Liver (tissue), 9 donors: ENCODE data around the gene PTRH2. TPM values are rescaled to one million over a fixed set of nuclear protein-coding genes. Genes with fewer than 3 reads are reported as not detected.

Experiments
- DNase-seq: peaks from one replicate; pipeline ENCODE4 v3.0.0-alpha.2; 2017; ENCODE audit warnings: low spot score
- H3K27ac ChIP-seq, 2 donors: one replicate each; pipeline ENCODE4 v1.7.0; 2013; ENCODE audit warnings: inconsistent platforms in 2 of 2, low read length in 2 of 2, control low read depth in 1 of 2, low read depth in 1 of 2, mild to moderate bottlenecking in 1 of 2
- H3K27me3 ChIP-seq, 4 donors: one replicate each; pipeline versions ENCODE4 v1.6.1 to v1.7.0; 2013; ENCODE audit warnings: low read length in 3 of 4, inconsistent platforms in 1 of 4, mild to moderate bottlenecking in 1 of 4, moderate library complexity in 1 of 4; ENCODE audit not compliant: control insufficient read depth in 4 of 4, insufficient read depth in 4 of 4
- H3K36me3 ChIP-seq, 4 donors: one replicate each; pipeline versions ENCODE4 v1.6.1 to v1.7.0; 2013; ENCODE audit warnings: low read length in 3 of 4, mild to moderate bottlenecking in 3 of 4, low read depth in 1 of 4, moderate library complexity in 1 of 4; ENCODE audit not compliant: control insufficient read depth in 4 of 4, insufficient read depth in 3 of 4
- H3K4me1 ChIP-seq, 4 donors: one replicate each; pipeline versions ENCODE4 v1.6.1 to v1.7.0; 2013; ENCODE audit warnings: low read length in 3 of 4, mild to moderate bottlenecking in 3 of 4, moderate library complexity in 1 of 4; ENCODE audit not compliant: control insufficient read depth in 4 of 4, insufficient read depth in 4 of 4
- H3K4me3 ChIP-seq, 3 donors: one replicate each; pipeline versions ENCODE4 v1.6.1 to v1.7.0; 2013; ENCODE audit warnings: low read length in 3 of 3, control low read depth in 1 of 3, low read depth in 1 of 3, mild to moderate bottlenecking in 1 of 3
- H3K9ac ChIP-seq, 2 donors: one replicate each; pipeline ENCODE4 v1.7.0; 2013; ENCODE audit warnings: low read length in 2 of 2, mild to moderate bottlenecking in 2 of 2, moderate library complexity in 2 of 2, control low read depth in 1 of 2, low read depth in 1 of 2
- H3K9me3 ChIP-seq, 4 donors: one replicate each; pipeline versions ENCODE4 v1.6.1 to v1.7.0; 2013; ENCODE audit warnings: low read length in 3 of 4; ENCODE audit not compliant: control insufficient read depth in 4 of 4
- EGR1 ChIP-seq, 2 donors: IDR thresholded peaks; 2 replicates each; pipeline ENCODE4 v1.6.1; 2016 to 2018; ENCODE audit warnings: antibody characterized with exemption in 2 of 2, low read depth in 2 of 2
- FOXA1 ChIP-seq: IDR thresholded peaks from 2 replicates; pipeline ENCODE4 v1.6.1; 2016; ENCODE audit warnings: antibody characterized with exemption
- FOXA2 ChIP-seq: IDR thresholded peaks from 2 replicates; pipeline ENCODE4 v1.6.1; 2016; ENCODE audit warnings: antibody characterized with exemption
- GABPA ChIP-seq, 2 donors: IDR thresholded peaks in 1 of 2; conservative IDR thresholded peaks in 1 of 2; 2 replicates each; pipeline ENCODE4 v1.6.1; 2016; ENCODE audit warnings: antibody characterized with exemption in 2 of 2, mild to moderate bottlenecking in 1 of 2, moderate library complexity in 1 of 2
- HNF4A ChIP-seq, 2 donors: conservative IDR thresholded peaks; 2 replicates each; pipeline ENCODE4 v1.6.1; 2016; ENCODE audit warnings: antibody characterized with exemption in 2 of 2, mild to moderate bottlenecking in 2 of 2
- HNF4G ChIP-seq: IDR thresholded peaks from 2 replicates; pipeline ENCODE4 v1.6.1; 2016; ENCODE audit warnings: antibody characterized with exemption
- JUND ChIP-seq, 2 donors: IDR thresholded peaks; 2 replicates each; pipeline ENCODE4 v1.6.1; 2016; ENCODE audit warnings: antibody characterized with exemption in 2 of 2
- NR2F2 ChIP-seq: IDR thresholded peaks from 2 replicates; pipeline ENCODE4 v1.6.1; 2016; ENCODE audit warnings: antibody characterized with exemption
- RAD21 ChIP-seq, 2 donors: IDR thresholded peaks; 2 replicates each; pipeline ENCODE4 v1.6.1; 2016; ENCODE audit warnings: antibody characterized with exemption in 2 of 2, mild to moderate bottlenecking in 2 of 2
- RXRA ChIP-seq, 2 donors: IDR thresholded peaks; 2 replicates each; pipeline ENCODE4 v1.6.1; 2017 to 2018; ENCODE audit warnings: antibody characterized with exemption in 2 of 2, mild to moderate bottlenecking in 1 of 2
- SP1 ChIP-seq: IDR thresholded peaks from 2 replicates; pipeline ENCODE4 v1.6.1; 2018; ENCODE audit warnings: antibody characterized with exemption, mild to moderate bottlenecking
- TAF1 ChIP-seq: conservative IDR thresholded peaks from 2 replicates; pipeline ENCODE4 v1.6.1; 2016; ENCODE audit warnings: antibody characterized with exemption, mild to moderate bottlenecking
- YY1 ChIP-seq: IDR thresholded peaks from 2 replicates; pipeline ENCODE4 v1.6.1; 2016; ENCODE audit warnings: antibody characterized with exemption, mild to moderate bottlenecking
- WGBS: extraction: QIAGEN DNeasy Blood & Tissue Kit; methylation state at CpG from one replicate; pipeline ENCODE4 v1.1.7; 2013; 5-methylcytosine and 5-hydroxymethylcytosine counted together
- polyA plus RNA-seq, 2 donors: library from polyadenylated mRNA; stranded (reverse) in 1 of 2; unstranded in 1 of 2; fragments of 200-250 nt in 1 of 2; fragments of >200 nt in 1 of 2; fragmentation: Nextera tagmentation in 1 of 2; extraction: Ambion mirVana in 1 of 2; gene quantifications; one replicate each; pipeline versions ENCODE4 v1.2.1 to v1.2.3, GENCODE V29; 2013 to 2015
- total RNA-seq, 2 donors: library from RNA; depleted of rRNA; stranded (reverse); fragments of >200 nt; gene quantifications; one replicate each; pipeline ENCODE4 v1.2.3, GENCODE V29; 2014
- TF ChIP-seq, protein P1 (sequence below): IDR thresholded peaks from 2 replicates; pipeline ENCODE4 v1.6.1; 2016; ENCODE audit warnings: antibody characterized with exemption, mild to moderate bottlenecking
- TF ChIP-seq, protein P2 (sequence below): IDR thresholded peaks from 2 replicates; pipeline ENCODE4 v1.6.1; 2016; ENCODE audit warnings: antibody characterized with exemption
- TF ChIP-seq, protein P3 (sequence below): fragments of 150-350 bp; IDR thresholded peaks from 2 replicates; pipeline ENCODE4 v1.5.1; 2017; ENCODE audit warnings: improper control_type of control experiment, low read depth, low read length; ENCODE audit not compliant: missing input control
- TF ChIP-seq, protein P4 (sequence below): IDR thresholded peaks from 2 replicates; pipeline ENCODE4 v1.6.1; 2016; ENCODE audit warnings: antibody characterized with exemption
- TF ChIP-seq, protein P5 (sequence below): IDR thresholded peaks from 2 replicates; pipeline ENCODE4 v1.6.1; 2016; ENCODE audit warnings: antibody characterized with exemption
- donor health status: healthy.
- donor health status: healthy.
- donor health status: healthy.
- donor health status: healthy.
- donor health status: healthy.

The PTRH2 gene
- total and polyA plus RNA-seq, 4 donors, result 9.7 to 39.1 (median 23.1) TPM

DNA sequence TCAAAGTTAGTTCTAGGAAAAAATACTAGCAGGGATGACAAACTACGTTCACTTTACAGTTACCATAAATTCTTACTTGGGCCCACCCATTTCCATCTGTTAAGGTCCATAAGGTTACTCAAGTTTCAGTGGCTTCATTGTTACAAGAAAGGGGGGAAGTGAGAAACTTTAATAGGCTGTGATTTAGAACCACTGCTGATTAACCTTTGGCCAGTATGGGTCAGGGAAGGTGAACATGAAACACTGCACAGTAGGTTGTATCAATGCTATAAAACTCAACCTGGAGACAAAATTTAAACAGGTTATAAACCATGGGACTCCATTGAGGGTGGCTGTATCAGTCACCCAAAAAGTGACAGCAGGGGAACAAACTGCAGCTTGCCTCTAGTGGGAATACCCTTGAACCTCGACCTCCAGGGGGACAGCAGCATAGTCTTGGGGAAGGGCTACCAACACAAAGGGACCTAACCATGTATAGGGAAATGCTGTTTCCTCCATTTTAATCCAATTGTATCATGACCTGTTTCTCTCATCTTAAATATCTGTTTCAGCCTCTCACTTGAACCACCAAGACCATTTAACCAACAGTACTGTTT, 10.4 kb downstream of the PTRH2 start:
- 80% methylated on average over 2 of the region's 2 CpGs for WGBS
- peaks cover 0 to 7% (median 1%) of the 10 kb centered on the region in 4 donors for H3K4me1 ChIP-seq

More for the DNA sequence above, 10.4 kb downstream of the PTRH2 start:
- no peak for DNase-seq
- Histone ChIP-seq H3K27ac (no peak overlapping the region), H3K27me3 (no peaks in the 10 kb centered on the region), H3K4me3 (no peak overlapping the region), H3K9ac (no peak overlapping the region), H3K36me3 (peaks cover 15 to 65% (median 49%) of the 10 kb centered on the region in 4 donors), H3K9me3 (no peaks in the 10 kb centered on the region)
- TF ChIP-seq TAF1, result no peak
- TF ChIP-seq SP1, result no peak
- TF ChIP-seq, protein P1, sequence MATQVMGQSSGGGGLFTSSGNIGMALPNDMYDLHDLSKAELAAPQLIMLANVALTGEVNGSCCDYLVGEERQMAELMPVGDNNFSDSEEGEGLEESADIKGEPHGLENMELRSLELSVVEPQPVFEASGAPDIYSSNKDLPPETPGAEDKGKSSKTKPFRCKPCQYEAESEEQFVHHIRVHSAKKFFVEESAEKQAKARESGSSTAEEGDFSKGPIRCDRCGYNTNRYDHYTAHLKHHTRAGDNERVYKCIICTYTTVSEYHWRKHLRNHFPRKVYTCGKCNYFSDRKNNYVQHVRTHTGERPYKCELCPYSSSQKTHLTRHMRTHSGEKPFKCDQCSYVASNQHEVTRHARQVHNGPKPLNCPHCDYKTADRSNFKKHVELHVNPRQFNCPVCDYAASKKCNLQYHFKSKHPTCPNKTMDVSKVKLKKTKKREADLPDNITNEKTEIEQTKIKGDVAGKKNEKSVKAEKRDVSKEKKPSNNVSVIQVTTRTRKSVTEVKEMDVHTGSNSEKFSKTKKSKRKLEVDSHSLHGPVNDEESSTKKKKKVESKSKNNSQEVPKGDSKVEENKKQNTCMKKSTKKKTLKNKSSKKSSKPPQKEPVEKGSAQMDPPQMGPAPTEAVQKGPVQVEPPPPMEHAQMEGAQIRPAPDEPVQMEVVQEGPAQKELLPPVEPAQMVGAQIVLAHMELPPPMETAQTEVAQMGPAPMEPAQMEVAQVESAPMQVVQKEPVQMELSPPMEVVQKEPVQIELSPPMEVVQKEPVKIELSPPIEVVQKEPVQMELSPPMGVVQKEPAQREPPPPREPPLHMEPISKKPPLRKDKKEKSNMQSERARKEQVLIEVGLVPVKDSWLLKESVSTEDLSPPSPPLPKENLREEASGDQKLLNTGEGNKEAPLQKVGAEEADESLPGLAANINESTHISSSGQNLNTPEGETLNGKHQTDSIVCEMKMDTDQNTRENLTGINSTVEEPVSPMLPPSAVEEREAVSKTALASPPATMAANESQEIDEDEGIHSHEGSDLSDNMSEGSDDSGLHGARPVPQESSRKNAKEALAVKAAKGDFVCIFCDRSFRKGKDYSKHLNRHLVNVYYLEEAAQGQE, result no peak
- no peak for TF ChIP-seq RAD21 (IDR thresholded peaks at IDR 0.05)
- TF ChIP-seq, protein P2, sequence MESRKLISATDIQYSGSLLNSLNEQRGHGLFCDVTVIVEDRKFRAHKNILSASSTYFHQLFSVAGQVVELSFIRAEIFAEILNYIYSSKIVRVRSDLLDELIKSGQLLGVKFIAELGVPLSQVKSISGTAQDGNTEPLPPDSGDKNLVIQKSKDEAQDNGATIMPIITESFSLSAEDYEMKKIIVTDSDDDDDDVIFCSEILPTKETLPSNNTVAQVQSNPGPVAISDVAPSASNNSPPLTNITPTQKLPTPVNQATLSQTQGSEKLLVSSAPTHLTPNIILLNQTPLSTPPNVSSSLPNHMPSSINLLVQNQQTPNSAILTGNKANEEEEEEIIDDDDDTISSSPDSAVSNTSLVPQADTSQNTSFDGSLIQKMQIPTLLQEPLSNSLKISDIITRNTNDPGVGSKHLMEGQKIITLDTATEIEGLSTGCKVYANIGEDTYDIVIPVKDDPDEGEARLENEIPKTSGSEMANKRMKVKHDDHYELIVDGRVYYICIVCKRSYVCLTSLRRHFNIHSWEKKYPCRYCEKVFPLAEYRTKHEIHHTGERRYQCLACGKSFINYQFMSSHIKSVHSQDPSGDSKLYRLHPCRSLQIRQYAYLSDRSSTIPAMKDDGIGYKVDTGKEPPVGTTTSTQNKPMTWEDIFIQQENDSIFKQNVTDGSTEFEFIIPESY, result no peak
- TF ChIP-seq, protein P3, sequence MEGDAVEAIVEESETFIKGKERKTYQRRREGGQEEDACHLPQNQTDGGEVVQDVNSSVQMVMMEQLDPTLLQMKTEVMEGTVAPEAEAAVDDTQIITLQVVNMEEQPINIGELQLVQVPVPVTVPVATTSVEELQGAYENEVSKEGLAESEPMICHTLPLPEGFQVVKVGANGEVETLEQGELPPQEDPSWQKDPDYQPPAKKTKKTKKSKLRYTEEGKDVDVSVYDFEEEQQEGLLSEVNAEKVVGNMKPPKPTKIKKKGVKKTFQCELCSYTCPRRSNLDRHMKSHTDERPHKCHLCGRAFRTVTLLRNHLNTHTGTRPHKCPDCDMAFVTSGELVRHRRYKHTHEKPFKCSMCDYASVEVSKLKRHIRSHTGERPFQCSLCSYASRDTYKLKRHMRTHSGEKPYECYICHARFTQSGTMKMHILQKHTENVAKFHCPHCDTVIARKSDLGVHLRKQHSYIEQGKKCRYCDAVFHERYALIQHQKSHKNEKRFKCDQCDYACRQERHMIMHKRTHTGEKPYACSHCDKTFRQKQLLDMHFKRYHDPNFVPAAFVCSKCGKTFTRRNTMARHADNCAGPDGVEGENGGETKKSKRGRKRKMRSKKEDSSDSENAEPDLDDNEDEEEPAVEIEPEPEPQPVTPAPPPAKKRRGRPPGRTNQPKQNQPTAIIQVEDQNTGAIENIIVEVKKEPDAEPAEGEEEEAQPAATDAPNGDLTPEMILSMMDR, result no peak
- no peak for TF ChIP-seq FOXA1
- no peak for TF ChIP-seq HNF4G
- TF ChIP-seq, protein P4, sequence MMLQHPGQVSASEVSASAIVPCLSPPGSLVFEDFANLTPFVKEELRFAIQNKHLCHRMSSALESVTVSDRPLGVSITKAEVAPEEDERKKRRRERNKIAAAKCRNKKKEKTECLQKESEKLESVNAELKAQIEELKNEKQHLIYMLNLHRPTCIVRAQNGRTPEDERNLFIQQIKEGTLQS, result no peak
- TF ChIP-seq YY1, result no peak
- TF ChIP-seq RXRA (IDR thresholded peaks at IDR 0.05), result no peak
- TF ChIP-seq HNF4A (conservative IDR thresholded peaks at IDR 0.05), result no peak
- no peak for TF ChIP-seq EGR1 (IDR thresholded peaks at IDR 0.05; ENCODE audit: low read depth in 2 of 2)
- TF ChIP-seq FOXA2, result no peak
- TF ChIP-seq NR2F2, result no peak
- TF ChIP-seq, protein P5, sequence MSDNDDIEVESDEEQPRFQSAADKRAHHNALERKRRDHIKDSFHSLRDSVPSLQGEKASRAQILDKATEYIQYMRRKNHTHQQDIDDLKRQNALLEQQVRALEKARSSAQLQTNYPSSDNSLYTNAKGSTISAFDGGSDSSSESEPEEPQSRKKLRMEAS, result no peak
- TF ChIP-seq JUND (IDR thresholded peaks at IDR 0.05), result no peak
- no peak for TF ChIP-seq GABPA (IDR thresholded peaks at IDR 0.05 in 1 of 2, conservative IDR thresholded peaks at IDR 0.05 in 1 of 2)
